GM12864 (cell line): ENCODE measurements around the gene ACAD11.

ENCODE experiments used
- DNase-seq: peaks from one replicate; pipeline ENCODE4 v3.0.0-alpha.2; 2011; ENCODE audit warnings: low read depth
- H3K4me3 ChIP-seq: 2 replicates; pipeline ENCODE4 v1.5.1; 2011; ENCODE audit warnings: mild to moderate bottlenecking, low read depth, low read length, control low read depth
- CTCF ChIP-seq: IDR thresholded peaks from 2 replicates; pipeline ENCODE4 v1.5.1; 2011; ENCODE audit warnings: low read depth, mild to moderate bottlenecking, moderate library complexity, low read length, control low read depth, inconsistent platforms; ENCODE audit errors: missing control alignments

Gene ACAD11

GRCh38 chr3:132538072-132538471 is 121.5 kb downstream of the ACAD11 start:
- no peak overlapping the region for H3K4me3 ChIP-seq
- TF ChIP-seq CTCF, result no peak
- DNase-seq, result no peak

DNA sequence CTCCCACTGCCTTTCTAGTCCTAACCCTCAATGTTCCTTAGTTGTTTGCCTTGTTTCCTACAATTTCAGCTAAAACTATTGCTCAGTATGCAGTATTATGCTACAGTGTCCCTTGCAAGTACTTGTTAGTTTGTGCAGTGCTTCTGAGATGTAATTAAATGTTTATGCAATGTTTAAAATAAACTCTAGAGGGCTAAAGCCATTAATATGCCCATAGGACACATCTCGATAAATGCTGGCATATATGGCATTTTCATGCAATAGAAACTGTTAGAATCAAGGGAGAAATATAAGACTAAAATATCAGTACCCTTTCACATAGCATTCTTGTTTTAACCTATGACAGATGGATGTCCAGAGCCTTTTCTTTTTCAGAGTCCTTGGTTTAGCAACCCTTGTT is 122.3 kb downstream of the ACAD11 start:
- no peak for DNase-seq
- TF ChIP-seq CTCF, result no peak
- H3K4me3 ChIP-seq, result no peak overlapping the region

DNA sequence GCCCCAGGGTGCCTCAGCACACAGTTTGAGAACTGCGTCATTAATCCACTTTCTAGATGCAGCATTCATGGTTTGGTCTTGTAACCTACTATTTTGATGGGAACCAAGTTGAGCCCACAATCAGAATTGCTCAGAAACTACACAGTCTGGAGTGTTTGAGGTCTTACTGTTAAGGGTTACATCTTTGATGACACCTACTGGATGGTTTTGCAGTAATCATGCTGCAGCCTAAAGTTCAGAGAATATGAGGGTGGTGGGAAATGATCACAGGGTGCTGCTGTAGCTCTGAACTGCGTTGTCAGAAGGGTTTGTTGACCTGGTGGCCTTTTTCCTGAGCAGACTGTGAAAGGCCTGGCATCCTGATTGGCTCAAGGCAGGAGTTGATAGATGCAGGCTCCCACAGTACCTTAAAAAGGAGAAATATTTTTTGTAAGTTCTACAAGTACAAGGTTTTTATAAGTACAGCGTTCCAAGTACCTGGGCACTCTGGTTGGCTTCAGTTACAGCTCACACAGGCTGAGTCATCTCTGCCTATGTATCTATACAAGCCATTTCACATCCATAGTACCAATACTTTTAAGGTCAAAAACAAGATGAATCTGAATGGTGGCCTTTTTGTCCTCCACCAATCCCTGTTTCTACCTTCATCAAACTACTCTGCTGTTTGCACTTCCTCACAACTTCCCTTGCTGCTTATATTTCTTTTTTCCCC is 123.0 kb downstream of the ACAD11 start:
- DNase-seq, result no peak
- no peak for TF ChIP-seq CTCF
- no peak overlapping the region for H3K4me3 ChIP-seq

- no peak overlapping the region for H3K4me3 ChIP-seq
- peak; percentile 54 for DNase-seq
- peak; percentile 43 for TF ChIP-seq CTCF
Measured at GRCh38 chr3:132535575-132536441, 123.8 kb downstream of the ACAD11 start.

GRCh38 chr3:132530624-132531023 is 129.0 kb downstream of the ACAD11 start:
- DNase-seq, result no peak
- no peak for TF ChIP-seq CTCF
- H3K4me3 ChIP-seq, result no peak overlapping the region

GRCh38 chr3:132522353-132522752 is 137.3 kb downstream of the ACAD11 start:
- TF ChIP-seq CTCF, result no peak
- H3K4me3 ChIP-seq, result no peak overlapping the region
- DNase-seq, result peak; percentile 26
